GM23248 (cell line): ENCODE results near the gene RHOBTB1. TPM values are rescaled to one million over a fixed set of nuclear protein-coding genes. Genes with fewer than 3 reads are reported as not detected.

ENCODE experiments used
- DNase-seq: peaks from one replicate; pipeline ENCODE4 v3.0.0-alpha.2; 2015
- H2AFZ ChIP-seq: fragments of 200-600 bp; sonication (generic); 2 replicates; pipeline ENCODE4 v1.6.1; 2016; ENCODE audit warnings: antibody characterized with exemption
- H3F3A ChIP-seq: fragments of 200-600 bp; sonication (generic); 2 replicates; pipeline ENCODE4 v1.6.1; 2016; ENCODE audit warnings: mild to moderate bottlenecking, antibody characterized with exemption, mixed run types; ENCODE audit not compliant: insufficient read depth
- H3K27ac ChIP-seq: fragments of 200-600 bp; sonication (generic); 2 replicates; pipeline ENCODE4 v1.5.1; 2016; ENCODE audit warnings: mild to moderate bottlenecking
- H3K27me3 ChIP-seq: fragments of 200-600 bp; sonication (generic); replicated peaks from 2 replicates; pipeline ENCODE4 v1.6.1; 2016; ENCODE audit warnings: mild to moderate bottlenecking; ENCODE audit not compliant: insufficient read depth
- H3K36me3 ChIP-seq: fragments of 200-600 bp; sonication (generic); 2 replicates; pipeline ENCODE4 v1.6.1; 2016; ENCODE audit warnings: low read depth, mild to moderate bottlenecking
- H3K4me1 ChIP-seq: fragments of 200-600 bp; sonication (generic); 2 replicates; pipeline ENCODE4 v1.6.1; 2016; ENCODE audit warnings: mild to moderate bottlenecking; ENCODE audit not compliant: insufficient read depth
- H3K4me2 ChIP-seq: fragments of 200-600 bp; sonication (generic); one replicate; pipeline ENCODE4 v1.6.1; 2016; ENCODE audit warnings: mild to moderate bottlenecking; ENCODE audit not compliant: unreplicated experiment
- H3K4me3 ChIP-seq: fragments of 200-600 bp; sonication (generic); 2 replicates; pipeline ENCODE4 v1.5.1; 2016; ENCODE audit warnings: mild to moderate bottlenecking
- H3K79me2 ChIP-seq: fragments of 200-600 bp; sonication (generic); 2 replicates; pipeline ENCODE4 v1.6.1; 2016; ENCODE audit warnings: mild to moderate bottlenecking; ENCODE audit not compliant: insufficient read depth
- H3K9ac ChIP-seq: fragments of 200-600 bp; sonication (generic); 2 replicates; pipeline ENCODE4 v1.6.1; 2016; ENCODE audit warnings: mild to moderate bottlenecking
- H3K9me2 ChIP-seq: fragments of 200-600 bp; sonication (generic); 2 replicates; pipeline ENCODE4 v1.6.1; 2016; ENCODE audit warnings: mixed run types, mild to moderate bottlenecking, moderate library complexity; ENCODE audit not compliant: insufficient read depth
- H3K9me3 ChIP-seq: fragments of 200-600 bp; sonication (generic); one replicate; pipeline ENCODE4 v1.6.1; 2017; ENCODE audit warnings: low read depth
- H4K20me1 ChIP-seq: fragments of 200-600 bp; sonication (generic); 2 replicates; pipeline ENCODE4 v1.6.0; 2016; ENCODE audit not compliant: insufficient read depth
- EZH2 ChIP-seq: fragments of 200-600 bp; sonication (generic); IDR thresholded peaks from 2 replicates; pipeline ENCODE4 v1.6.1; 2018; ENCODE audit warnings: antibody characterized with exemption, mild to moderate bottlenecking; ENCODE audit not compliant: insufficient read depth, poor library complexity, severe bottlenecking
- EZH2phosphoT487 ChIP-seq: fragments of 200-600 bp; sonication (generic); IDR thresholded peaks from 2 replicates; pipeline ENCODE4 v1.6.1; 2018; ENCODE audit warnings: antibody characterized with exemption, moderate library complexity, mild to moderate bottlenecking, low read depth; ENCODE audit not compliant: insufficient read depth
- WGBS, 2 experiments: methylation state at CpG; one replicate each; pipeline ENCODE4 v1.1.6; 2015 to 2017; ENCODE audit warnings: low lambda C conversion rate in 2 of 2, low coverage in 1 of 2; ENCODE audit errors: missing lambda C conversion rate in 2 of 2; 5-methylcytosine and 5-hydroxymethylcytosine counted together
- in situ Hi-C: fragments of 300-500 bp; cut with MboI; formaldehyde crosslinking; loops from 2 replicates; pipeline ENCODE4 v1.15.0; 2020
- polyA plus RNA-seq: library from polyadenylated mRNA; unstranded; fragments of >200 nt; fragmentation: Nextera tagmentation; extraction: Ambion mirVana; gene quantifications from 2 replicates; pipeline ENCODE4 v1.2.1, GENCODE V29; 2016
- total RNA-seq: library from RNA; depleted of rRNA; stranded (reverse); fragments of >200 nt; shearing (Covaris generic); gene quantifications from 2 replicates; pipeline ENCODE4 v1.2.3, GENCODE V29; 2014

RHOBTB1 gene
- total and polyA plus RNA-seq, 2 experiments from 2014 or later = 11.1 to 14.6 TPM

DNA sequence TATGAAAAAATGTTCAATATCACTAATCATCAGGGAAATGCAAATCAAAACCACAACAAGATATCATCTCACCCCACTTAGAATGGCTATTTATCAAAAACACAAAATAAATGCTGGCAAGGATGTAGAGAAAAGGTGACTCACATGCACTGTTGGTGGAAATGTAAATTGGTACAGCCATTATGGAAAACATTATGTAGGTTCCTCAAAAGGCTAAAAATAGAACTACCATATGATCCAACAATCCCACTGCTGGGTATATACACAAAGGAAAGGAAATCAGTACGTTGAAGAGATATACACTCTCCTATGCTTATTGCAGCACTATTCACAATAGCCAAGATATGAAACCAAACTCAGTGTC, 115.5 kb downstream of the RHOBTB1 start:
- no peaks in the 10 kb centered on the region for H4K20me1 ChIP-seq
- H3K4me3 ChIP-seq = no peak overlapping the region
- H3K27me3 ChIP-seq = no peaks in the 10 kb centered on the region
- H3F3A ChIP-seq = peaks cover 19% of the 10 kb centered on the region
- H3K9ac ChIP-seq = no peak overlapping the region
- H3K4me1 ChIP-seq = peaks cover 15% of the 10 kb centered on the region
- H3K27ac ChIP-seq = peak overlapping the region; percentile 33
- H3K4me2 ChIP-seq = peak overlapping the region; percentile 65
- no peaks in the 10 kb centered on the region for H3K79me2 ChIP-seq
- 47 to 60% methylated on average over 1 of the region's 1 CpG for WGBS, 2 experiments
- no peaks in the 10 kb centered on the region for H3K9me2 ChIP-seq
- in situ Hi-C loops = no loop called here
- H3K36me3 ChIP-seq = no peaks in the 10 kb centered on the region
- no peak for TF ChIP-seq EZH2
- no peak for TF ChIP-seq EZH2phosphoT487
- H3K9me3 ChIP-seq = no peaks in the 10 kb centered on the region
- peak overlapping the region; percentile 1; the same call in 1 of the 2 replicates for H2AFZ ChIP-seq
- DNase-seq = peak; percentile 52

DNA sequence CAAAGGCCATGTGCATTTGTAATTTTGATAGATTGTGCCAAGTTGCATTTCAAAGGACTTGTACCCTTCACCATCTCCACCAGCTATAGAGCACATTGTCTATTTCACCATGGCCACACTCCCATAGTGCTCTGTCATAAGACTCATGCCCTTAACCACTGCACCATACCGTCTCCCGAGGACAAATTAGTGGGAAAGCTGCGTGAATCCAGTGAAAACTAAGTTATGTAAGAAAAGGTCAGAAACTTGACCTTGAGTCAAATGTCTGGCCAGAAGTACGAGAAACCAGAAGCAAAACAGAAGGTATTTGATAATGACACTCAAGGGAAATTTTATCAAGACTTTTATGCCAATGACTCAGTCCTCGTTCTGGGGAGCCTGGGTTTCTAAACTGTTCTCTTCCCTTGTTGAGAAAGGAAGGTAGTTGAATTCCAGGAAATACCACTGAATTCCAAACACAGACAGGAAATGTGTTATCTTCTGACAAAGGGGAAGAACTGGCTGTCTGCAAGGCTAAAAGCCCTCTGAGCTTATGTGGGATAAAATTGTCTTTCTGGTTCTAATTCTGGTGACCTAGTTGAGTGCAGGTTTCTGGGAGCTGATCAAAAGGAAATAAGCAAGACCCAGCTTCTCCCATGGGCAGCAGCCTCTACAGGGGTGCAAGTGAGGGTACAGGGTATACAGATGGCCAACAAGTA, 116.0 kb downstream of the RHOBTB1 start:
- no peaks in the 10 kb centered on the region for H3K27me3 ChIP-seq
- H3F3A ChIP-seq = peaks cover 19% of the 10 kb centered on the region
- H2AFZ ChIP-seq = peak overlapping the region; percentile 1; the same call in 1 of the 2 replicates
- H3K4me3 ChIP-seq = 0 out of 2 replicates have a peak overlapping the region, but pooled peaks have one; percentile 7
- no peaks in the 10 kb centered on the region for H3K9me3 ChIP-seq
- peak overlapping the region; percentile 65 for H3K4me2 ChIP-seq
- H3K36me3 ChIP-seq = no peaks in the 10 kb centered on the region
- TF ChIP-seq EZH2 (no peak), EZH2phosphoT487 (no peak)
- in situ Hi-C loops = no loop called here
- H3K9me2 ChIP-seq = no peaks in the 10 kb centered on the region
- H3K79me2 ChIP-seq = no peaks in the 10 kb centered on the region
- peak; percentile 68 for DNase-seq
- no peak overlapping the region for H3K9ac ChIP-seq
- H4K20me1 ChIP-seq = no peaks in the 10 kb centered on the region
- peaks cover 15% of the 10 kb centered on the region for H3K4me1 ChIP-seq
- peak overlapping the region; percentile 33 for H3K27ac ChIP-seq
- 45 to 48% methylated on average over 5 of the region's 5 CpGs for WGBS, 2 experiments

DNA sequence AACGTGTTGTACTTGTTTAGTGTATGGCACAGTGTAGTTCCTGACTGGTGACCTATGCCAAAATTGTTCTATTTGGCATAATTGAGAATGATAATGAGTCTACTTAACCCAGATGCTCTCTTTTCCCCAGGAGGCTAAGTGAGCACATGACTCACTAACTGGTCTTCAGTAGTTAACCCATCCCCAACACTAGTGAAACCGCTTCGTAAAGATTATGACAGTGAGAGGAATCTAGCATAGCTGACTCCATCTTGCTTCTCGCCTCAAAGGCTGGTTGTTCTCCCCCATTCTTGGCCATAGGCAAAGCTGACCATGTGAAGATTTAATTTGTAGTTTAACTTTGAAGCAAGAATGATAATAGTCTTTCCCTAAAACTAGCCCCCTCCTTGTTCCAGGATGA, 118.5 kb downstream of the RHOBTB1 start:
- DNase-seq = no peak
- H2AFZ ChIP-seq = no peak overlapping the region
- H3K9ac ChIP-seq = no peak overlapping the region
- H3K36me3 ChIP-seq = no peaks in the 10 kb centered on the region
- no peak overlapping the region for H3K4me3 ChIP-seq
- peaks cover 32% of the 10 kb centered on the region for H3K4me1 ChIP-seq
- no peak overlapping the region for H3K4me2 ChIP-seq
- 78 to 79% methylated on average over 4 of the region's 4 CpGs for WGBS, 2 experiments
- H3K79me2 ChIP-seq = no peaks in the 10 kb centered on the region
- TF ChIP-seq EZH2phosphoT487 (no peak), EZH2 (no peak)
- no peaks in the 10 kb centered on the region for H3K9me2 ChIP-seq
- H3K9me3 ChIP-seq = no peaks in the 10 kb centered on the region
- H3F3A ChIP-seq = peaks cover 19% of the 10 kb centered on the region
- no peaks in the 10 kb centered on the region for H3K27me3 ChIP-seq
- in situ Hi-C loops = no loop called here
- H4K20me1 ChIP-seq = no peaks in the 10 kb centered on the region
- H3K27ac ChIP-seq = no peak overlapping the region

DNA sequence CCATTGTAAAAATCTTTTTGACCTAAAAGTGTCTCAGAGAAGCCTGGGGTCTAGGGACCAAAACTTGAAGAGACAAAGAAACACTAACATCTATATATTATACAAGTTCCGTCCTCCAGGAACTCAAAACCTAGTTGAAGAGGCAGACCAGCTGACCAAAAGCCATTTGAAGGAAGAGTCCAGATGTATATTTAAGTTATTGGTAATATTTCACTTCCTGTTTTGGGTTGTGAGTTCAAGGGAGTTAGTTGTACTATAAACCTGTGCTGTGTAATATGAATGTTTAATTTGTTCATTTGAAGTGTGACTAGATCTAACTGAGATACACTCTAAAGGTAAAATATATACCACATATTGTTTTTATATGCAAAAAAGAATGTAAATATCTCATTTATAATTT, 120.7 kb downstream of the RHOBTB1 start:
- 94 to 100% methylated on average over 1 of the region's 1 CpG for WGBS, 2 experiments
- Histone ChIP-seq H3K9ac (no peak overlapping the region), H3K4me1 (peaks cover 40% of the 10 kb centered on the region), H3K79me2 (no peaks in the 10 kb centered on the region), H3F3A (peaks cover 27% of the 10 kb centered on the region), H3K27me3 (no peaks in the 10 kb centered on the region), H3K36me3 (no peaks in the 10 kb centered on the region), H2AFZ (no peak overlapping the region), H3K4me2 (no peak overlapping the region), H3K4me3 (no peak overlapping the region), H3K9me2 (no peaks in the 10 kb centered on the region), H4K20me1 (no peaks in the 10 kb centered on the region), H3K9me3 (no peaks in the 10 kb centered on the region), H3K27ac (no peak overlapping the region)
- no peak for DNase-seq
- in situ Hi-C loops = loop anchor here (25.0 kb wide), 1 partner anchor 914 kb away; no protein-coding TSS in a partner anchor
- TF ChIP-seq EZH2 = no peak
- no peak for TF ChIP-seq EZH2phosphoT487
